Naive thymus-derived CD8-positive, alpha-beta T cell (primary cell): Measurements from ENCODE around the gene SLIT3. TPM values are rescaled to one million over a fixed set of nuclear protein-coding genes. Genes with fewer than 3 reads are reported as not detected.

Experiments used
- ATAC-seq, 2 donors: fragments of 150-1000 bp; cut with Tn5 transposase in 1 of 2; sonication (Bioruptor Pico), chemical (Tn5 transposase) in 1 of 2; 1 replicate in 1 of 2; 2 replicates in 1 of 2; pipeline ENCODE4 v1.10.0; 2021; ENCODE audit warnings: mild to moderate bottlenecking in 2 of 2, moderate library complexity in 2 of 2
- POLR2A ChIA-PET: fragments of 350-600 bp; sonication (Branson Sonifier 250); formaldehyde crosslinking; loops from one replicate; lab custom pipeline; 2021; ENCODE audit warnings: antibody characterized with exemption; lab: Charles Lee
- DNase-seq, 10 donors: peaks; one replicate each; pipeline versions ENCODE4 v3.0.0 to v3.0.0-alpha.2; 2020 to 2022
- H3K27ac Mint-ChIP-seq, 10 donors: one replicate each; pipeline ENCODE4 v1.8.0; 2020 to 2022; ENCODE audit warnings: mild to moderate bottlenecking in 10 of 10, mixed read lengths in 10 of 10, moderate library complexity in 4 of 10, inconsistent platforms in 1 of 10
- H3K27me3 Mint-ChIP-seq, 5 donors: one replicate each; pipeline ENCODE4 v1.8.0; 2021 to 2022; ENCODE audit warnings: mixed read lengths in 5 of 5
- H3K36me3 Mint-ChIP-seq, 3 donors: one replicate each; pipeline ENCODE4 v1.8.0; 2020 to 2022; ENCODE audit warnings: mixed read lengths in 3 of 3, mild to moderate bottlenecking in 2 of 3, inconsistent platforms in 1 of 3
- H3K4me1 Mint-ChIP-seq, 4 donors: one replicate each; pipeline ENCODE4 v1.8.0; 2021 to 2022; ENCODE audit warnings: mixed read lengths in 4 of 4
- H3K4me3 Mint-ChIP-seq, 10 donors: one replicate each; pipeline ENCODE4 v1.8.0; 2020 to 2022; ENCODE audit warnings: mild to moderate bottlenecking in 10 of 10, mixed read lengths in 10 of 10, moderate library complexity in 6 of 10, inconsistent platforms in 1 of 10
- H3K9me3 Mint-ChIP-seq, 9 donors: one replicate each; pipeline ENCODE4 v1.8.0; 2020 to 2022; ENCODE audit warnings: mixed read lengths in 9 of 9, mild to moderate bottlenecking in 3 of 9, inconsistent platforms in 1 of 9, moderate library complexity in 1 of 9
- polyA plus RNA-seq, 3 donors: library from polyadenylated mRNA; unstranded; fragments of 300-500 nt; fragmentation: Illumina TruSeq; gene quantifications; one replicate each; pipeline ENCODE4 v1.2.3, GENCODE V29; 2021
- total RNA-seq, 8 experiments: library from RNA in 2 of 8; stranded (reverse) in 2 of 8; gene quantifications; one replicate each; pipeline ENCODE4 v1.2.3 and lab custom pipeline; 2021 to 2026

Gene SLIT3
- total and polyA plus RNA-seq, 5 experiments from 2014 or later = not detected

GRCh38 chr5:168869615-168870227, 431.2 kb downstream of the SLIT3 start:
- no peak for DNase-seq
- POLR2A ChIA-PET = no interaction called here
- ATAC-seq = no peak
- Mint-ChIP-seq H3K4me3 (no peak overlapping the region), H3K9me3 (no peaks in the 10 kb centered on the region), H3K27ac (no peak overlapping the region), H3K36me3 (no peaks in the 10 kb centered on the region), H3K4me1 (no peaks in the 10 kb centered on the region), H3K27me3 (peaks cover 0 to 12% (median 5%) of the 10 kb centered on the region in 5 donors)

GRCh38 chr5:168867241-168867640, 433.7 kb downstream of the SLIT3 start:
- Mint-ChIP-seq H3K27ac (no peak overlapping the region), H3K9me3 (peaks cover 0 to 3% (median 0%) of the 10 kb centered on the region in 9 donors), H3K4me3 (no peak overlapping the region), H3K27me3 (peaks cover 0 to 6% (median 0%) of the 10 kb centered on the region in 5 donors), H3K36me3 (no peaks in the 10 kb centered on the region), H3K4me1 (no peaks in the 10 kb centered on the region)
- POLR2A ChIA-PET = no interaction called here
- no peak for ATAC-seq
- DNase-seq = no peak

GRCh38 chr5:168865968-168866367, 435.0 kb downstream of the SLIT3 start:
- H3K9me3 Mint-ChIP-seq = peaks cover 0 to 3% (median 0%) of the 10 kb centered on the region in 9 donors
- H3K4me3 Mint-ChIP-seq = no peak overlapping the region

GRCh38 chr5:168863021-168863420, 437.9 kb downstream of the SLIT3 start:
- Mint-ChIP-seq H3K4me3 (no peak overlapping the region), H3K4me1 (no peaks in the 10 kb centered on the region), H3K27me3 (peaks cover 0 to 2% (median 0%) of the 10 kb centered on the region in 5 donors), H3K27ac (no peak overlapping the region), H3K9me3 (peaks cover 0 to 3% (median 0%) of the 10 kb centered on the region in 9 donors), H3K36me3 (no peaks in the 10 kb centered on the region)
- DNase-seq (no peak), ATAC-seq (no peak)
- POLR2A ChIA-PET = no interaction called here

More at GRCh38 chr5:168865968-168866367, 435.0 kb downstream of the SLIT3 start:
- Mint-ChIP-seq H3K4me1 (no peaks in the 10 kb centered on the region), H3K36me3 (no peaks in the 10 kb centered on the region), H3K27me3 (peaks cover 0 to 2% (median 0%) of the 10 kb centered on the region in 5 donors), H3K27ac (no peak overlapping the region)
- ATAC-seq (no peak), DNase-seq (no peak)
- POLR2A ChIA-PET = no interaction called here

- Mint-ChIP-seq H3K4me3 (no peak overlapping the region), H3K36me3 (no peaks in the 10 kb centered on the region), H3K27ac (no peak overlapping the region), H3K27me3 (peaks cover 0 to 2% (median 0%) of the 10 kb centered on the region in 5 donors), H3K4me1 (no peaks in the 10 kb centered on the region), H3K9me3 (peaks cover 0 to 3% (median 0%) of the 10 kb centered on the region in 9 donors)
- DNase-seq (no peak), ATAC-seq (no peak)
- POLR2A ChIA-PET = no interaction called here
These were observed 440.4 kb downstream of the SLIT3 start for GRCh38 chr5:168860503-168860902.

- Mint-ChIP-seq H3K4me1 (no peaks in the 10 kb centered on the region), H3K36me3 (no peaks in the 10 kb centered on the region), H3K27ac (no peak overlapping the region), H3K27me3 (peaks cover 0 to 2% (median 0%) of the 10 kb centered on the region in 5 donors), H3K9me3 (peaks cover 0 to 3% (median 0%) of the 10 kb centered on the region in 9 donors), H3K4me3 (no peak overlapping the region)
- POLR2A ChIA-PET = no interaction called here
- no peak for DNase-seq
- ATAC-seq = no peak
These were observed 440.9 kb downstream of the SLIT3 start for GRCh38 chr5:168860081-168860480.

GRCh38 chr5:168859471-168859870, 441.5 kb downstream of the SLIT3 start:
- DNase-seq (no peak), ATAC-seq (no peak)
- no peaks in the 10 kb centered on the region for H3K4me1 Mint-ChIP-seq
- peaks cover 0 to 2% (median 0%) of the 10 kb centered on the region in 5 donors for H3K27me3 Mint-ChIP-seq
- no peak overlapping the region for H3K27ac Mint-ChIP-seq
- POLR2A ChIA-PET = no interaction called here
- peaks cover 0 to 3% (median 0%) of the 10 kb centered on the region in 9 donors for H3K9me3 Mint-ChIP-seq
- H3K4me3 Mint-ChIP-seq = no peak overlapping the region
- no peaks in the 10 kb centered on the region for H3K36me3 Mint-ChIP-seq

- no peaks in the 10 kb centered on the region for H3K36me3 Mint-ChIP-seq
- DNase-seq (no peak), ATAC-seq (no peak)
- no peaks in the 10 kb centered on the region for H3K4me1 Mint-ChIP-seq
- POLR2A ChIA-PET = no interaction called here
- H3K4me3 Mint-ChIP-seq = no peak overlapping the region
- peaks cover 0 to 2% (median 0%) of the 10 kb centered on the region in 5 donors for H3K27me3 Mint-ChIP-seq
- H3K9me3 Mint-ChIP-seq = peaks cover 0 to 3% (median 0%) of the 10 kb centered on the region in 9 donors
- no peak overlapping the region for H3K27ac Mint-ChIP-seq
These were observed 441.9 kb downstream of the SLIT3 start for GRCh38 chr5:168858994-168859393.

GRCh38 chr5:168858371-168858770, 442.6 kb downstream of the SLIT3 start:
- Mint-ChIP-seq H3K9me3 (peaks cover 0 to under 1% (median 0%) of the 10 kb centered on the region in 9 donors), H3K27ac (peak overlapping the region in 1 of 10 donors; percentile 27), H3K27me3 (peaks cover 0 to 2% (median 0%) of the 10 kb centered on the region in 5 donors), H3K4me3 (no peak overlapping the region), H3K36me3 (no peaks in the 10 kb centered on the region), H3K4me1 (no peaks in the 10 kb centered on the region)
- ATAC-seq (no peak), DNase-seq (no peak)
- POLR2A ChIA-PET = no interaction called here

GRCh38 chr5:168853972-168854371, 447.0 kb downstream of the SLIT3 start:
- H3K4me1 Mint-ChIP-seq = peaks cover 0 to 11% (median 6%) of the 10 kb centered on the region in 4 donors
- H3K4me3 Mint-ChIP-seq = no peak overlapping the region
- POLR2A ChIA-PET = no interaction called here
- ATAC-seq (no peak), DNase-seq (no peak)
- no peak overlapping the region for H3K27ac Mint-ChIP-seq
- no peaks in the 10 kb centered on the region for H3K36me3 Mint-ChIP-seq
- H3K9me3 Mint-ChIP-seq = no peaks in the 10 kb centered on the region
- H3K27me3 Mint-ChIP-seq = peaks cover 0 to 5% (median 0%) of the 10 kb centered on the region in 5 donors

- no peak for ATAC-seq
- peaks cover 0 to 11% (median 6%) of the 10 kb centered on the region in 4 donors for H3K4me1 Mint-ChIP-seq
- H3K4me3 Mint-ChIP-seq = no peak overlapping the region
- POLR2A ChIA-PET = no interaction called here
- no peak for DNase-seq
- H3K36me3 Mint-ChIP-seq = no peaks in the 10 kb centered on the region
- H3K27me3 Mint-ChIP-seq = peaks cover 0 to 5% (median 0%) of the 10 kb centered on the region in 5 donors
- H3K9me3 Mint-ChIP-seq = no peaks in the 10 kb centered on the region
- H3K27ac Mint-ChIP-seq = peak overlapping the region in 2 of 10 donors; percentile 18 to 34
These were observed 448.6 kb downstream of the SLIT3 start for GRCh38 chr5:168852329-168852728.

- DNase-seq = no peak
- ATAC-seq = no peak
- H3K4me3 Mint-ChIP-seq = peak overlapping the region in 1 of 10 donors; percentile 11
- no peaks in the 10 kb centered on the region for H3K9me3 Mint-ChIP-seq
- peak overlapping the region in 2 of 10 donors; percentile 18 to 34 for H3K27ac Mint-ChIP-seq
- peaks cover 0 to 5% (median 0%) of the 10 kb centered on the region in 5 donors for H3K27me3 Mint-ChIP-seq
- H3K4me1 Mint-ChIP-seq = peaks cover 0 to 11% (median 6%) of the 10 kb centered on the region in 4 donors
- POLR2A ChIA-PET = no interaction called here
- no peaks in the 10 kb centered on the region for H3K36me3 Mint-ChIP-seq
These were observed 449.0 kb downstream of the SLIT3 start for GRCh38 chr5:168851902-168852321.

GRCh38 chr5:168850683-168851082, 450.3 kb downstream of the SLIT3 start:
- POLR2A ChIA-PET = no interaction called here
- no peak overlapping the region for H3K27ac Mint-ChIP-seq
- H3K36me3 Mint-ChIP-seq = no peaks in the 10 kb centered on the region
- ATAC-seq (no peak), DNase-seq (no peak)
- H3K4me1 Mint-ChIP-seq = peaks cover 0 to 11% (median 6%) of the 10 kb centered on the region in 4 donors
- no peaks in the 10 kb centered on the region for H3K9me3 Mint-ChIP-seq
- H3K4me3 Mint-ChIP-seq = no peak overlapping the region
- H3K27me3 Mint-ChIP-seq = peaks cover 0 to 5% (median 0%) of the 10 kb centered on the region in 5 donors
